ENCODE results near the gene STK24.

DNA sequence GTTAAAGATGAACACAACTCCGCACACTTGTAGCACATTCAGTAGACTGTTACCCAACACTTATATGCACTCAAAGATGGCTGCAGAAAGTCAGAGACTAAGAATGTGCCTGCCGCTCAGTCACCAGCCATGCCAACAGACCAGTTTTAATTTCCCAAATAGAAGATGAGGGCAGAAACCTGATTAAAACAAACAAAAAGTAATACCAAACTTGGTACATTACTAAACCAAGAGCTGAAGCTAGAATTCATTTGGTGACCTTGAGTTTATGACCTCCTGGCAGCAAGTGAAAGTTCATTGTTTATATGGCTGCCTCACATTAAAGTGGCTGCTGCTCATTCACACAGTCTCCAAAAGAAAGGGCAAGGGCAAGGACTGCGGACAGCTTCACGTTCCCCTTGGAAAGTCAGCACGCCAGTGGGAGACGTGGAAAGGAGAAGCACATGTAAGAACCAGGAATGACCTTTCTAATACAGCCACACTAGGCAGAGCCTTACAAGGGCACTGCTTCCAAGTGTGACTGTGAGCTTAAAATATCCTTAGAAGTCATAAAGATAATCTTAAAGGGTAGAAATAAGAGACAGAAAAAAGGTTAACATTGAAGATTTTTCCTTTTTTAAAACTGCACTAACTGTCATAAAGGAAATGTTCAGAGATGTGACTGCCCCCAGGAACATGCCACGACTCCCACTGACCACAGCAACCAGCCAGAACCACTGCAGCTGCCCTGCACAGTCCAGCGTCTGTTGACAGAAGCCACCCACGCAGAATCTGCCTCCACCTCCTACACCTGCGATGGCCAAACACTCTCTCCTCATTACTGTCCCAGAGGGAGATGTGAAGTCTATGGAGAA is 73.5 kb downstream of the STK24 start:
- TF ChIP-seq, protein P1, sequence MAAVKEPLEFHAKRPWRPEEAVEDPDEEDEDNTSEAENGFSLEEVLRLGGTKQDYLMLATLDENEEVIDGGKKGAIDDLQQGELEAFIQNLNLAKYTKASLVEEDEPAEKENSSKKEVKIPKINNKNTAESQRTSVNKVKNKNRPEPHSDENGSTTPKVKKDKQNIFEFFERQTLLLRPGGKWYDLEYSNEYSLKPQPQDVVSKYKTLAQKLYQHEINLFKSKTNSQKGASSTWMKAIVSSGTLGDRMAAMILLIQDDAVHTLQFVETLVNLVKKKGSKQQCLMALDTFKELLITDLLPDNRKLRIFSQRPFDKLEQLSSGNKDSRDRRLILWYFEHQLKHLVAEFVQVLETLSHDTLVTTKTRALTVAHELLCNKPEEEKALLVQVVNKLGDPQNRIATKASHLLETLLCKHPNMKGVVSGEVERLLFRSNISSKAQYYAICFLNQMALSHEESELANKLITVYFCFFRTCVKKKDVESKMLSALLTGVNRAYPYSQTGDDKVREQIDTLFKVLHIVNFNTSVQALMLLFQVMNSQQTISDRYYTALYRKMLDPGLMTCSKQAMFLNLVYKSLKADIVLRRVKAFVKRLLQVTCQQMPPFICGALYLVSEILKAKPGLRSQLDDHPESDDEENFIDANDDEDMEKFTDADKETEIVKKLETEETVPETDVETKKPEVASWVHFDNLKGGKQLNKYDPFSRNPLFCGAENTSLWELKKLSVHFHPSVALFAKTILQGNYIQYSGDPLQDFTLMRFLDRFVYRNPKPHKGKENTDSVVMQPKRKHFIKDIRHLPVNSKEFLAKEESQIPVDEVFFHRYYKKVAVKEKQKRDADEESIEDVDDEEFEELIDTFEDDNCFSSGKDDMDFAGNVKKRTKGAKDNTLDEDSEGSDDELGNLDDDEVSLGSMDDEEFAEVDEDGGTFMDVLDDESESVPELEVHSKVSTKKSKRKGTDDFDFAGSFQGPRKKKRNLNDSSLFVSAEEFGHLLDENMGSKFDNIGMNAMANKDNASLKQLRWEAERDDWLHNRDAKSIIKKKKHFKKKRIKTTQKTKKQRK (IDR thresholded peaks at IDR 0.05; ENCODE audit: low read depth, low read length) = no peak
- TF ChIP-seq GABPA (IDR thresholded peaks at IDR 0.05; ENCODE audit: low read depth) = no peak
- TF ChIP-seq, protein P2, sequence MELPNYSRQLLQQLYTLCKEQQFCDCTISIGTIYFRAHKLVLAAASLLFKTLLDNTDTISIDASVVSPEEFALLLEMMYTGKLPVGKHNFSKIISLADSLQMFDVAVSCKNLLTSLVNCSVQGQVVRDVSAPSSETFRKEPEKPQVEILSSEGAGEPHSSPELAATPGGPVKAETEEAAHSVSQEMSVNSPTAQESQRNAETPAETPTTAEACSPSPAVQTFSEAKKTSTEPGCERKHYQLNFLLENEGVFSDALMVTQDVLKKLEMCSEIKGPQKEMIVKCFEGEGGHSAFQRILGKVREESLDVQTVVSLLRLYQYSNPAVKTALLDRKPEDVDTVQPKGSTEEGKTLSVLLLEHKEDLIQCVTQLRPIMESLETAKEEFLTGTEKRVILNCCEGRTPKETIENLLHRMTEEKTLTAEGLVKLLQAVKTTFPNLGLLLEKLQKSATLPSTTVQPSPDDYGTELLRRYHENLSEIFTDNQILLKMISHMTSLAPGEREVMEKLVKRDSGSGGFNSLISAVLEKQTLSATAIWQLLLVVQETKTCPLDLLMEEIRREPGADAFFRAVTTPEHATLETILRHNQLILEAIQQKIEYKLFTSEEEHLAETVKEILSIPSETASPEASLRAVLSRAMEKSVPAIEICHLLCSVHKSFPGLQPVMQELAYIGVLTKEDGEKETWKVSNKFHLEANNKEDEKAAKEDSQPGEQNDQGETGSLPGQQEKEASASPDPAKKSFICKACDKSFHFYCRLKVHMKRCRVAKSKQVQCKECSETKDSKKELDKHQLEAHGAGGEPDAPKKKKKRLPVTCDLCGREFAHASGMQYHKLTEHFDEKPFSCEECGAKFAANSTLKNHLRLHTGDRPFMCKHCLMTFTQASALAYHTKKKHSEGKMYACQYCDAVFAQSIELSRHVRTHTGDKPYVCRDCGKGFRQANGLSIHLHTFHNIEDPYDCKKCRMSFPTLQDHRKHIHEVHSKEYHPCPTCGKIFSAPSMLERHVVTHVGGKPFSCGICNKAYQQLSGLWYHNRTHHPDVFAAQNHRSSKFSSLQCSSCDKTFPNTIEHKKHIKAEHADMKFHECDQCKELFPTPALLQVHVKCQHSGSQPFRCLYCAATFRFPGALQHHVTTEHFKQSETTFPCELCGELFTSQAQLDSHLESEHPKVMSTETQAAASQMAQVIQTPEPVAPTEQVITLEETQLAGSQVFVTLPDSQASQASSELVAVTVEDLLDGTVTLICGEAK (IDR thresholded peaks at IDR 0.05; ENCODE audit: borderline replicate concordance) = no peak
- TF ChIP-seq SMAD1 (IDR thresholded peaks at IDR 0.05; ENCODE audit: low read depth, partially characterized antibody) = no peak
- TF ChIP-seq, protein P3, sequence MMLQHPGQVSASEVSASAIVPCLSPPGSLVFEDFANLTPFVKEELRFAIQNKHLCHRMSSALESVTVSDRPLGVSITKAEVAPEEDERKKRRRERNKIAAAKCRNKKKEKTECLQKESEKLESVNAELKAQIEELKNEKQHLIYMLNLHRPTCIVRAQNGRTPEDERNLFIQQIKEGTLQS (IDR thresholded peaks at IDR 0.05; ENCODE audit: borderline replicate concordance, extremely low read depth, low read depth, low read length) = no peak
- no peak for TF ChIP-seq POLR2A (IDR thresholded peaks at IDR 0.05; ENCODE audit: low read depth, low read length)
- TF ChIP-seq SP1 (IDR thresholded peaks at IDR 0.05; ENCODE audit: low read depth, low read length) = no peak
- no peak for TF ChIP-seq POU2F2 (IDR thresholded peaks at IDR 0.05; ENCODE audit: borderline replicate concordance, low read depth, low read length)
